Muscle of leg (tissue), 11 donors: ENCODE data around the gene MRPS18C. TPM values are rescaled to one million over a fixed set of nuclear protein-coding genes. Genes with fewer than 3 reads are reported as not detected.
"Not testable (repeated sequence)": the region's sequence is repeated elsewhere in the genome, so short reads cannot be mapped to it uniquely, and the experiment has no call there.

Experiments used
- DNase-seq: peaks from one replicate; pipeline ENCODE4 v3.0.0; 2013
- H3K27ac ChIP-seq: one replicate; pipeline ENCODE4 v1.5.1; 2013; ENCODE audit warnings: mild to moderate bottlenecking, low read length, control low read depth
- H3K27me3 ChIP-seq: one replicate; pipeline ENCODE4 v1.6.1; 2013; ENCODE audit warnings: low read length; ENCODE audit not compliant: control insufficient read depth, insufficient read depth
- H3K36me3 ChIP-seq: one replicate; pipeline ENCODE4 v1.6.1; 2013; ENCODE audit warnings: low read length; ENCODE audit not compliant: control insufficient read depth, insufficient read depth
- H3K4me1 ChIP-seq: one replicate; pipeline ENCODE4 v1.6.1; 2013; ENCODE audit warnings: low read length; ENCODE audit not compliant: control insufficient read depth, insufficient read depth
- H3K4me3 ChIP-seq: one replicate; pipeline ENCODE4 v1.5.1; 2013; ENCODE audit warnings: low read length, control low read depth
- H3K9me3 ChIP-seq: replicated peaks from 2 replicates; pipeline ENCODE4 v1.6.1; 2013; ENCODE audit warnings: low read depth, low read length; ENCODE audit not compliant: control insufficient read depth
- WGBS: methylation state at CpG from one replicate; pipeline ENCODE4 v1.1.5; 2013; ENCODE audit warnings: missing lambda C conversion rate; ENCODE audit not compliant: insufficient coverage; 5-methylcytosine and 5-hydroxymethylcytosine counted together
- polyA plus RNA-seq, 8 donors: library from polyadenylated mRNA; unstranded; fragments of 120-200 nt; gene quantifications; one replicate each; pipeline versions ENCODE4 v1.2.1 to v1.2.3, GENCODE V29; 2013; ENCODE audit warnings: inconsistent platforms in 1 of 8, low replicate concordance in 1 of 8; ENCODE audit not compliant: insufficient read length in 8 of 8, insufficient read depth in 1 of 8
- total RNA-seq: library from RNA; stranded (reverse); fragments of 120-200 nt; gene quantifications from one replicate; pipeline ENCODE4 v1.2.4, GENCODE V29; 2013

Gene MRPS18C
- total and polyA plus RNA-seq, 9 donors = 42.9 to 61.5 (median 49.2) TPM

DNA sequence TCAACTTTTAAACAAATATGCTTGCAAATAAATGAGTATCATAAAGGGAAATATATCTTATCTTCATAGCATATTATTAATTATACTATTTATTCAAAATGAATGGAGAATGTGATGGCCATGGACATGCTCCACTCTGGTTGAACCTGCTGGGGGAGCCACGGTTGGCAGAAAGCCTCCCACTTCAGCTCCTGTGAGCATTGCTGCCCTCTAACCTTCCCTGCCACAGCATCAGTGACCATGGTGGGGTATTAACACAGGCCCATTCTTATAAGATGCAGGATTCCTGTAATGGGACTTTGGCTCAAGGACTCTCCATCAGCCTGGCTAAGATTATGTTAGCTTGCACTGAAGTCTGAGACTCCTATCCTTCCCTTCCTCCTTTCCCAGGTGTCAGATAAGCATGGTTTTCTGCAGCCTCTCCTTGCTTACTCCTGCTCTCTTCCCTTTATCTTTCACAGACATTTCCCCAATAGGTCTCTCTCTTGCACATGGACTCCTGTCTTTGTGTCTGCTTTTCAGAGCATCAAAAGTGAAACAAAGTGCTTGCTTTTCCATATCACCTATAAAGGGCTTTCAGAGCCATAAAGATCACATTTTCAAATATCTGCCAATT lies 34.0 kb downstream of the MRPS18C start:
- H3K36me3 ChIP-seq = no peaks in the 10 kb centered on the region
- WGBS = no CpG with 5 or more reads among the region's 1 CpG
- peaks cover 3% of the 10 kb centered on the region for H3K4me1 ChIP-seq
- H3K9me3 ChIP-seq = no peaks in the 10 kb centered on the region
- no peak overlapping the region for H3K4me3 ChIP-seq
- H3K27ac ChIP-seq = no peak overlapping the region
- H3K27me3 ChIP-seq = no peaks in the 10 kb centered on the region
- DNase-seq = no peak

DNA sequence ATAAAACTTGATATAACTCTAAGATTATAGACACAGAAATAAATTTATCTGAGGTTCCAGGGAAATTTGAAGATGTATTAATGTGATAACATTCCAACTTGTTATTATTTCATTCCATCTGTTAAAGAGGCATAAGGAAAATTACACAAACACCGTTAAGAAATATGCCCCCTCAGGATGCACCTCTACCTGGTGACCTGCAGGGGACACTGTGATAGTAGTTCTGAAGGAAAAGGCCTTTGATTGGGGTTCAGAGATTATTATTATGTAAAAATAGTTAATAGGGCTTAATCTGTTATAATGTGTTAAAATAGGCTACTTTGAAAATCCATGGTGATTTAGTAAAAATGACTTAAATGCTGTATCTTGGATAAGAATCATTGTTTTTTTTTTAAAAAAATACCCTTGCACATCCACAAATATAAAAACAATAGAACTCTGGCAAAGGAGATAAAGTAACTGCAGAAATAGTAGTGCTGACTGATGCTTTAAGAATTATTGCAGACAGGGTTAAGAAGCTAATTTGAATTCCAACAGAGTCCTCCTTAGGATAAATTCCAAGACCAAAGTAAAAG lies 35.1 kb downstream of the MRPS18C start:
- H3K27me3 ChIP-seq = no peaks in the 10 kb centered on the region
- DNase-seq = no peak
- no CpG with 5 or more reads among the region's 1 CpG for WGBS

DNA sequence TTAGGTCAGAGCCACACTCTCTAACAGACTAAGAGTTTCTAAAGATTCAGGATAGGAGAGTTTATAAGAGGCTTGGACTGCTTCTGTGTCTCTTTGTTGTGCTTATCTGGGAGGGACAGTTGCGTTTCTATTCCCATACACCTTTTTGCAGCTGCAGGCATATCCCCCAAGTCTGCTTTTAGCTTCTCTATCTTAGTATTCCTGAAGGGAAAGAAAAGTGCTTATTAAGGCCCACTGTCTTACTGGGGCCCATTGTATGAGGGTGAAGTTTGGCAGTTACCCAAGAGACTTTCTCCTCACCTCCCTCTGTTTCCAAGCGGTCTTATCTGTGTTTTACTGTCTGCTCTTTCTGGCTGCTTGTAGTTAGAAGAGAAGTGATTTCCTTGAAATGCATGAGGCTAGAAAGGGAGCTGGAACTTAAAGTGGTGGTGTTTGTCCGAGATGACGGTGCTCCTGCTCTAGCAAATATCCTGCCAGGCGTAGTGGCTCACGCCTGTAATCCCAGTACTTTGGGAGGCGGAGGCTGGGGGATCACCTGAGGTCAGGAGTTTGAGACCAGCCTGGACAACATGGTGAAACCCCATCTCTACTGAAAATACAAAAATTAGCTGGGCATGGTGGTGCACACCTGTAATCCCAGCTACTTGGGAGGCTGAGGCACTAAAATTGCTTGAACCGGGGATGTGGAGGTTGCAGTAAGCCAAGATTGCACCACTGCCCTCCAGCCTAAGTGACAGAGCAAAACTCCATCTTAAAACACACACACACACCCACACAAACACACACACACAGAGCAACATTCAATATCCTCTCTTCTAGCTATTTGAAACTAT lies 40.4 kb downstream of the MRPS18C start:
- not testable (repeated sequence) for H3K36me3 ChIP-seq, H3K4me3 ChIP-seq, H3K4me1 ChIP-seq, H3K27ac ChIP-seq, H3K27me3 ChIP-seq, DNase-seq, H3K9me3 ChIP-seq
- 85% methylated on average over 5 of the region's 8 CpGs for WGBS

More for the DNA sequence above, 35.1 kb downstream of the MRPS18C start:
- Histone ChIP-seq H3K4me1 (no peaks in the 10 kb centered on the region), H3K4me3 (no peak overlapping the region), H3K27ac (no peak overlapping the region), H3K36me3 (no peaks in the 10 kb centered on the region), H3K9me3 (no peaks in the 10 kb centered on the region)

DNA sequence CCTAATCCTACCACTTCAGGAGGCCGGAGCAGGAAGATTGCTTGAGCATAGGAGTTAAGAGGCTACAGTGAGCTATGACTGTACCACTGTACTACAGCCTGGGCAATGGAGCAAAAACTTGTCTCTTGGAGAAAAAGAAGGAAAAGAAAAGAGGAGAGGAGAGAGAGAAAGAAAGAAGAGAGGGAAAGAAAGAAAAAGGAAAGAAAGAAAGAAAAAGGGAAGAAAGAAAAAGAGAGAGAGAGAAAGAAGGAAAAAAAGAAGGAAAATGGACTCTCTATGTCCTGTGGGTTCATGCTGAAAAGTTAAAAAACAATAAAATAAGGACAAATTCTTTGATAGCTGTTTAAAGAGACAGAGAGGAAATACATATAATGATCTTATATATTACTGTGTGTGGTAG lies 42.3 kb downstream of the MRPS18C start:
- no CpG with 5 or more reads among the region's 1 CpG for WGBS
- Histone ChIP-seq H3K4me1 (no peaks in the 10 kb centered on the region), H3K9me3 (no peaks in the 10 kb centered on the region)

DNA sequence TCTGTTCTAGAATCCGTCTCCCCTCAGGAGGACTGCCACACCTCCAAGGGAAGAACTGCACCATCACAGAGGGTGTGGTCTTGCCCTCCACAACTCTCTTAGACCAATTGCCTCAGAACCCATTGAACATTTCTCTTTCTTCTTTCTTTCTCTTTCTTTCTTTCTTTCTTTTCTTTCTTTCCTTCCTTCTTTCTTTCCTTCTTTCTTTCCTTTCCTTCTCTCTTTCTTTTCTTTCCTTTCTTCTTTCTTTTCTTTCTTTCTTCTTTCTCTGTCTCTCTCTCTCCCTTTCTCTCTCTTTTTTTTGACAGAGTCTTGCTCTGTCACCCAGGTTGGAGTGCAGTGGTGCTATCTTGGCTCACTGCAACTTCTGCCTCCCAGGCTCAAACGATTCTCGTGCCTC lies 45.8 kb downstream of the MRPS18C start:
- not testable (repeated sequence) for DNase-seq, H3K4me1 ChIP-seq, H3K9me3 ChIP-seq, H3K4me3 ChIP-seq, H3K27me3 ChIP-seq, H3K36me3 ChIP-seq, H3K27ac ChIP-seq
- WGBS = 67% methylated on average over 1 of the region's 3 CpGs

More for the DNA sequence above, 42.3 kb downstream of the MRPS18C start:
- Histone ChIP-seq H3K27ac (no peak overlapping the region), H3K36me3 (no peaks in the 10 kb centered on the region), H3K27me3 (no peaks in the 10 kb centered on the region), H3K4me3 (no peak overlapping the region)
- DNase-seq = no peak

DNA sequence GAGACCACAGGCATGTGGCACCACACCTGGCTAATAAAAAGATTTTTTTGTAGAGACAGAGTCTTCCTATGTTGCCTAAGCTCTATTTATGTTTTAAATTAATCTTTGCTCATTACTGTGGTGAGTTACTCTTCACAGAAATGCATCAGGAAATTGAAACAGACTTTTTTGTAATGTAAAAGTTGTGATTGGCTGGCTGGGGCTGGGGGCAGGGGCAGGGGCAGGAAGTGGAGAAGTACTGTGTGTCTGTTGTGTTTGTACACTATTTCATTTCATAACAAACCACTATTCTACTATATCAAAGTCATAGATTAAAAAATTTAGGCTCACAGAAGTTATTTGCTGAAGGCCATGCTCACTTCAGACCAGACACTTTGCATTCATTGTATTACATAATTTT lies 48.1 kb downstream of the MRPS18C start:
- no peaks in the 10 kb centered on the region for H3K27me3 ChIP-seq

GRCh38 chr4:83504503-83504902 lies 48.6 kb downstream of the MRPS18C start:
- no peaks in the 10 kb centered on the region for H3K9me3 ChIP-seq
- no CpG with 5 or more reads among the region's 4 CpGs for WGBS
- no peak for DNase-seq

More for the DNA sequence above, 48.1 kb downstream of the MRPS18C start:
- no peaks in the 10 kb centered on the region for H3K4me1 ChIP-seq
- no peak overlapping the region for H3K4me3 ChIP-seq
- DNase-seq = no peak
- H3K27ac ChIP-seq = no peak overlapping the region
- no peaks in the 10 kb centered on the region for H3K9me3 ChIP-seq
- H3K36me3 ChIP-seq = no peaks in the 10 kb centered on the region

GRCh38 chr4:83504996-83505395 lies 49.1 kb downstream of the MRPS18C start:
- Histone ChIP-seq H3K4me1 (no peaks in the 10 kb centered on the region), H3K4me3 (no peak overlapping the region), H3K36me3 (no peaks in the 10 kb centered on the region), H3K27ac (no peak overlapping the region), H3K9me3 (no peaks in the 10 kb centered on the region), H3K27me3 (no peaks in the 10 kb centered on the region)
- DNase-seq = no peak
- WGBS = 81% methylated on average over 8 of the region's 10 CpGs

More at GRCh38 chr4:83504503-83504902, 48.6 kb downstream of the MRPS18C start:
- Histone ChIP-seq H3K27me3 (no peaks in the 10 kb centered on the region), H3K4me3 (no peak overlapping the region), H3K27ac (no peak overlapping the region), H3K4me1 (no peaks in the 10 kb centered on the region), H3K36me3 (no peaks in the 10 kb centered on the region)

DNA sequence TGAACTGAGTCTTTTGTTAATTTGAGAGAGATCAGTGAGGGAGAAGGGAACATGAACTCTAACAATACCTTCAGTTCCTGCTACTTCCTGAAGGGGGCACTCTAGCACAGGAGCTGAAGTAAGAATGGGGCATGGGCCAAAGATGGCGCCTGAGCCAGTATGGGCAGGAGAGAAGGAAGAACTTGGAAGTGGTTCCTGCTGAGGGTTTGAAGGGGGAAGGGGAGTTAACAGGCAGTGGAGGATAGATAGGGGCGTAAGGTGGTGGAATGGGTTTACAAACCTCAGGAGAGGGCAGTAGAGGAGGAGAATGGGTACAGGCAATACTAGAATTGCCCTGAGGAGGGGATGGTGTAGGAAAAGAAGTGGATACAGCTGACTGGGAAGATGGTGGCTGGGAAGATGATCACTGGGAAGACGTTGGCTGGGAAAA lies 53.3 kb downstream of the MRPS18C start:
- H3K4me3 ChIP-seq, H3K36me3 ChIP-seq, DNase-seq, H3K4me1 ChIP-seq, H3K27ac ChIP-seq, H3K27me3 ChIP-seq, H3K9me3 ChIP-seq: not testable (repeated sequence)
- 73% methylated on average over 3 of the region's 3 CpGs for WGBS

- 85% methylated on average over 2 of the region's 4 CpGs for WGBS
- no peaks in the 10 kb centered on the region for H3K9me3 ChIP-seq
- no peaks in the 10 kb centered on the region for H3K36me3 ChIP-seq
- no peak for DNase-seq
- H3K27me3 ChIP-seq = no peaks in the 10 kb centered on the region
- no peak overlapping the region for H3K27ac ChIP-seq
- no peaks in the 10 kb centered on the region for H3K4me1 ChIP-seq
- H3K4me3 ChIP-seq = no peak overlapping the region
Observed at GRCh38 chr4:83510442-83510841, 54.6 kb downstream of the MRPS18C start.
